ENCODE measurements around the gene INSIG2. TPM values are rescaled to one million over a fixed set of nuclear protein-coding genes. Genes with fewer than 3 reads are reported as not detected.

The INSIG2 gene
- total and polyA plus RNA-seq, 2 of the 8 experiments (the other 6 are each of a cell fraction or from before 2014, with no cell fraction given) = 7.0 to 11.2 TPM

DNA sequence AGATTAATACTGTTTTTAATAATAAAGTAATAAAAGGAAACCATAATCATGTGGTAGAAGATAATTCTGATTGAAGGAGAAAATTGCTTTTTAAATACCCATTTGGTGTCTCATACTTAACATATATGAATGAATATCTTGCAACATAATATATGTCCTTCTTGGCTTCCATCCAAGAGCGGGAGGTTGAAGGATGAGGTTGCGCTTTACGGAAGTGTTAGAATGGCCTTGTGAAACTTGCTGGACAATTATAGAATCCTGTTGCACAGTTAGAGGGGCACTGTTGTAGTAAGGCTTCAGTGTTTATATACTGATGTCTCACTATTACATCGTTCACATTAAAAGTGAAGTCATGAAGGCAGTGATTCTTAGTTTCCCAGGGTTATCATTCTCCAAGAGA lies 9.4 kb downstream of the INSIG2 start (continued):
- TF ChIP-seq CHD7 (IDR thresholded peaks at IDR 0.05; ENCODE audit: insufficient replicate concordance, low read length) = no peak
- TF ChIP-seq RBBP5 (IDR thresholded peaks at IDR 0.05; ENCODE audit: borderline replicate concordance, low read depth, low read length) = no peak
- no peak for TF ChIP-seq YY1 (IDR thresholded peaks at IDR 0.05; ENCODE audit: low read depth, low read length)
- TF ChIP-seq SP2 (IDR thresholded peaks at IDR 0.05; ENCODE audit: low read length) = no peak
- no peak for TF ChIP-seq CBX5 (IDR thresholded peaks at IDR 0.05; ENCODE audit: low read depth, low read length)
- no peak for TF ChIP-seq TCF12 (IDR thresholded peaks at IDR 0.05; ENCODE audit: low read depth, low read length)
- no peak for TF ChIP-seq KDM1A (IDR thresholded peaks at IDR 0.05; ENCODE audit: borderline replicate concordance, low read length)
- no peak for TF ChIP-seq JUN (IDR thresholded peaks at IDR 0.05; ENCODE audit: low read depth, low read length)
- no peak for TF ChIP-seq EZH2 (IDR thresholded peaks at IDR 0.05; ENCODE audit: low read depth, low read length, severe bottlenecking)
- no peak for TF ChIP-seq NRF1 (IDR thresholded peaks at IDR 0.05; ENCODE audit: low read depth, low read length)
- no peak for TF ChIP-seq HDAC6 (IDR thresholded peaks at IDR 0.05; ENCODE audit: low read depth, low read length)
- TF ChIP-seq RFX5 (IDR thresholded peaks at IDR 0.05; ENCODE audit: borderline replicate concordance, low read depth, low read length) = no peak
- TF ChIP-seq NANOG (IDR thresholded peaks at IDR 0.05; ENCODE audit: insufficient read depth, low read depth, low read length, poor library complexity, severe bottlenecking) = no peak
